WI38 (cell line): Measurements from ENCODE around the gene MC1R.
A peak's percentile ranks its signal among the peaks of the same experiment; 100 is the strongest.
"Not testable (repeated sequence)": the region's sequence is repeated elsewhere in the genome, so short reads cannot be mapped to it uniquely, and the experiment has no call there.

ENCODE experiments used
- H3K4me3 ChIP-seq: 2 replicates; pipeline ENCODE4 v1.5.1; 2011; ENCODE audit warnings: low read depth, mild to moderate bottlenecking, control low read depth, low read length
- TF ChIP-seq, protein P1 (sequence below): IDR thresholded peaks from 2 replicates; pipeline ENCODE4 v1.5.1; 2012; ENCODE audit warnings: low read depth, mild to moderate bottlenecking, control low read depth, low read length

The MC1R gene

DNA sequence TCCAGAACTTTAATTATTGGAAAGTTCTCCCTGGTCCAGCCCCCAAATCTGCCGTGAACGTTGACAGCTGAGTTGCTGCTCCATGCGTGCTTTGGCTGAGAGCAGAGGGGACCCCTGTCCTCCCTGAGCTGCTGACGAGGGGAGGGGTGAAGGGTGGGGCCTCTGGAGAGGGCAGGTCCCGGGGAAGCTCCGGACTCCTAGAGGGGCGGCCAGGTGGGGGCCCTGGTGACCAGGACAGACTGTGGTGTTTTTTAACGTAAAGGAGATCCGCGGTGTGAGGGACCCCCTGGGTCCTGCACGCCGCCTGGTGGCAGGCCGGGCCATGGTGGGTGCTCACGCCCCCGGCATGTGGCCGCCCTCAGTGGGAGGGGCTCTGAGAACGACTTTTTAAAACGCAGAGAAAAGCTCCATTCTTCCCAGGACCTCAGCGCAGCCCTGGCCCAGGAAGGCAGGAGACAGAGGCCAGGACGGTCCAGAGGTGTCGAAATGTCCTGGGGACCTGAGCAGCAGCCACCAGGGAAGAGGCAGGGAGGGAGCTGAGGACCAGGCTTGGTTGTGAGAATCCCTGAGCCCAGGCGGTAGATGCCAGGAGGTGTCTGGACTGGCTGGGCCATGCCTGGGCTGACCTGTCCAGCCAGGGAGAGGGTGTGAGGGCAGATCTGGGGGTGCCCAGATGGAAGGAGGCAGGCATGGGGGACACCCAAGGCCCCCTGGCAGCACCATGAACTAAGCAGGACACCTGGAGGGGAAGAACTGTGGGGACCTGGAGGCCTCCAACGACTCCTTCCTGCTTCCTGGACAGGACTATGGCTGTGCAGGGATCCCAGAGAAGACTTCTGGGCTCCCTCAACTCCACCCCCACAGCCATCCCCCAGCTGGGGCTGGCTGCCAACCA is at the start of gene MC1R:
MC1R (plus strand) TSS at position 410 of the 895 bp plus-strand sequence; CDS start at position 807, 397 bp downstream.
- H3K4me3 ChIP-seq = peak within 1 kb of the TSS; percentile 51
- TF ChIP-seq, protein P1, sequence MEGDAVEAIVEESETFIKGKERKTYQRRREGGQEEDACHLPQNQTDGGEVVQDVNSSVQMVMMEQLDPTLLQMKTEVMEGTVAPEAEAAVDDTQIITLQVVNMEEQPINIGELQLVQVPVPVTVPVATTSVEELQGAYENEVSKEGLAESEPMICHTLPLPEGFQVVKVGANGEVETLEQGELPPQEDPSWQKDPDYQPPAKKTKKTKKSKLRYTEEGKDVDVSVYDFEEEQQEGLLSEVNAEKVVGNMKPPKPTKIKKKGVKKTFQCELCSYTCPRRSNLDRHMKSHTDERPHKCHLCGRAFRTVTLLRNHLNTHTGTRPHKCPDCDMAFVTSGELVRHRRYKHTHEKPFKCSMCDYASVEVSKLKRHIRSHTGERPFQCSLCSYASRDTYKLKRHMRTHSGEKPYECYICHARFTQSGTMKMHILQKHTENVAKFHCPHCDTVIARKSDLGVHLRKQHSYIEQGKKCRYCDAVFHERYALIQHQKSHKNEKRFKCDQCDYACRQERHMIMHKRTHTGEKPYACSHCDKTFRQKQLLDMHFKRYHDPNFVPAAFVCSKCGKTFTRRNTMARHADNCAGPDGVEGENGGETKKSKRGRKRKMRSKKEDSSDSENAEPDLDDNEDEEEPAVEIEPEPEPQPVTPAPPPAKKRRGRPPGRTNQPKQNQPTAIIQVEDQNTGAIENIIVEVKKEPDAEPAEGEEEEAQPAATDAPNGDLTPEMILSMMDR = peak; percentile 53

DNA sequence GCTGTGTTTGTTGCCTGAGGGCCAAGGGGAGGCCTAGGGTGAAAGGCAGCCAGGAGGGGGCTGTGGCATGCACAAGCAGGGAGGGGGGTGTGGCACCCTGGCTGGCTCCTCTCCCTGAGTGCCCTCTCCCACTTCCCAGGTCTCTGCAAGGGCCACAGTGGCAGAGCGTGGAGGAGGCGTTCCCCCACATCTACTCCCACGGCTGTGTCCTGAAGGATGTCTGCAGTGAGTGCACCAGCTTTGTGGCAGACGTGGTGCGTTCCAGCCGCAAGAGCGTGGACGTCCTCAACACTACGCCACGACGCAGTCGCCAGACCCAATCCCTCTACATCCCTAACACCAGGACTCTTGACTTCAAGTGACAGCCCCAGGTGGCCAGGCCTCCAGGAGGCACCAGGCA is 48.8 kb upstream of the MC1R start:
- TF ChIP-seq, protein P1 = no peak
- no peak overlapping the region for H3K4me3 ChIP-seq

DNA sequence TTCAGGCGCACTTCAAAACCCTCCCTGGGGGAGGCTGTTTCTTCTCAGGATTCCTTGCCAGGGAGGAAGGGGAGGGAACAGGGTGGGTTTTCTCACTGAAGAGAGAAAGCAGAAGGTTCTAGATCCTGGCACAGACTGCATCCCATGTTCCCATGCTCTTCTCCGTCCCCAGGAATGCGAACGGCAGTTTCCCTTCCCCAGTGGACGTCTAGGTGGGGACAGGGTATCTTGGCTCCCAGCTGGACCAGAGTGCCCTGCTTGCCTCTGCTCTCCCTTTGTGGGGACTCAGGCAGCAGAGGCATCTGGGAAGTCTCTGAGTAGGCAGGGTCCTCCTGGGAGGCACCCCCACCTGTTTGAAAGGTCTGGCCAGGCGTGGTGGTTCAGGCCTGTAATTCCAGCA is 48.2 kb upstream of the MC1R start:
- TF ChIP-seq, protein P1 = no peak
- no peak overlapping the region for H3K4me3 ChIP-seq

DNA sequence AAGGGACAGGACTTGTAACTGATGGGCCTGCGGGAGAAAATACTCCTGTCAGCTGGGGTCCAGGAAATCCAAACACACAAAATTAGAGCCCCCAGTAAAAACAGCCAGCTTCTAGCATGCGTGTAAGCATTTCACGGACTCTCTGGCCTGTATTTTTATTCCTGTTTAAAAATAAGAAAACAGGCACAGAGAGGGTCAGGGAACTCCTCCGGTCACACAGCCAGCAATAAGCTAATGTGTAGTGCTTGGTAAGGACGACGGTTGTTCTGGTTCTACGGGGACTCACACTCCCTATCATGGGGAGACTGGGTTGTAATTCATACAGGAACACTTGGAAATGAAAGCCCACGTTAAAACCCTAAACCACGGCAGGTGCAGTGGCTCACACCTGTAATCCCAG is 46.8 kb upstream of the MC1R start:
- TF ChIP-seq, protein P1 = no peak
- no peak overlapping the region for H3K4me3 ChIP-seq

DNA sequence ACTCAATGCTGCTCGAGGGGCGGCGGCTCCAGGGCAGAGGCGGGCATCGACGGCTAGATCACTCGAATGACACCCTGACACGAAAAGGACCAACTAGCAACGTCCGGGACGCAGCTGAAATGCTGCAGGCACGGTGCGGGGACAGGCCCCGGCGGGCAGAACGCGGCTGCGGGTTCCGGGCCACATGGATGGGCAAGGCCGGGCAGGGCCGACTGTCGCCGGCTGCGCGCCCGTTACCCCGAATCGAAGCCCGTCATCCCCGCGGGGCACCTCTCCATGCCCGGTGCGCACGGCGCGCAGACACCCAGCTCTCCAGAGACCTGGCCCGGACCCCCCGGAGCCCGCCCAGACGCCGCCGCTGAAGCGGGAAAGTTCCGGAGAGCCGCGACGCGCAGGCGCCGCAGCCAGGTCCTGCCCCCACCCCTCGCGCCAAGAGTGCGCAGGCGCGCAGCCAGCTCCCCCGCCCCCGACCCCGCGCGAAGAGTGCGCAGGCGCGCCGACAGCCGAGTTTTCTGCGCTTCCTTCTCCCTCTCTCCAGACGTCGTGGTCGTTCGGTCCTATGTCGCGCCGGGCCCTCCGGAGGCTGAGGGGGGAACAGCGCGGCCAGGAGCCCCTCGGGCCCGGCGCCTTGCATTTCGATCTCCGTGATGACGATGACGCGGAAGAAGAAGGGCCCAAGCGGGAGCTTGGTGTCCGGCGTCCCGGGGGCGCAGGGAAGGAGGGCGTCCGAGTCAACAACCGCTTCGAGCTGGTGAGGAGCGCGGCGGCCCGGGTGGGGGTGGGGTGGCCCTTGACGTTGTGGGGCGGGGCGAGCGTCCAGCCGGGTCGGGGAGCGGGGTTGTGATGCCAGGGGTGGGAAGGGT is 45.3 kb upstream of the MC1R start, which contains the start of gene TCF25:
TCF25 (plus strand) TSS at position 484 of the 863 bp plus-strand sequence; CDS start at position 560, 76 bp downstream.
- TF ChIP-seq, protein P1 = no peak

DNA sequence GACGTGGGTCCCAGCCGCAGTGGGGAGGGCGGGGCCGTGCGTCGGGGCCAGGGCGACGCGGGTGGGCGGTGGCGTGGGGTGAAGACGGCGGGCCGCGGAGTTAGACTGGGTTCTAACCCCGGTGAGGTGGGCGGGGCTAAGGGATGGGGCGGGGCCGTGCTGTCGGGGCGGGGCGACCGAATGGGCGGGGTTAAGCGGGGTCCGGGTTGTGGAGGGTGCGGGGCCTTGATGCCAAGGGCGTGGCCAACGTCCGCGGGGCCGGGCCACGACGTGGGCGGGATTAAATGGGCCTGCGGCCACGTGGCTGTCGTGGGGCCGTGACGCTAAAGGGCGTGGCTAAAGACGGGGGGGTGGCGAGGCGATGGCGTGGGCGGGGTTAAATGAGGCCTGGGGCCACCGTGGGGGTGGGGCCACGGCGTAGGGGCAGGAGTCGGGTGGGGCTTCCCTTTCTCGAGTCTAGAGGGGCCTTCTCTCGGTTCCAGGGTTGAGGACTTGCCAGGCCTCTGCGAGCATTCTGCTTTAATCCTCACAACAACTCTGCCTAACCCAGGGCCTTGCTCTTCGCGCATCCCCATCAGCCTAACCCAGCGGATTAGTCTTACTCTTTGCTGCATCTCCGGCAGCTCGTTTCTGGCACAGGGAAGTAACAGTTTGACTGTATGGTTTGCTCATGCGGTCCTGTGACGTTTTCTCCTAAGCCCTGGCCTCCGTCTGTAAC is 44.5 kb upstream of the MC1R start:
- TF ChIP-seq, protein P1 = no peak
- H3K4me3 ChIP-seq = peak overlapping the region; percentile 90

More for the DNA sequence above, 45.3 kb upstream of the MC1R start, which contains the start of gene TCF25:
- peak within 1 kb of the TSS; percentile 90 for H3K4me3 ChIP-seq

DNA sequence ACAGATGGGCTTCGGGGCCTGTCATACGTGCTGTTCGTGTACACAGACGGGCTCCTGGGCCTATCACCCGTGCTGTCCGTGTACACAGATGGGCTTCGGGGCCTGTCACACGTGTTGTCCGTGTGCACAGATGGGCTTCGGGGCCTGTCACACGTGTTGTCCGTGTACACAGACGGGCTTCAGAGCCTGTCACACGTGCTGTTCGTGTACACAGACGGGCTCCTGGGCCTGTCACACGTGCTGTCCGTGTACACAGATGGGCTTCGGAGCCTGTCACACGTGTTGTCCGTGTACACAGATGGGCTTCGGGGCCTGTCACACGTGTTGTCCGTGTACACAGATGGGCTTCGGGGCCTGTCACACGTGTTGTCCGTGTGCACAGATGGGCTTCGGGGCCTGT is 39.5 kb upstream of the MC1R start:
- H3K4me3 ChIP-seq = not testable (repeated sequence)
